Neural cell (in vitro differentiated cells): ENCODE measurements around the gene GPR42. TPM values are rescaled to one million over a fixed set of nuclear protein-coding genes. Genes with fewer than 3 reads are reported as not detected.
"Not testable (repeated sequence)": the region's sequence is repeated elsewhere in the genome, so short reads cannot be mapped to it uniquely, and the experiment has no call there.

Experiments
- H2AFZ ChIP-seq: fragments of 200-600, 300-800 bp; sonication (generic), shearing (Covaris generic); 2 replicates; pipeline ENCODE4 v1.6.0; 2014; ENCODE audit warnings: low read depth, mild to moderate bottlenecking, antibody characterized with exemption, low read length, moderate library complexity
- H3F3A ChIP-seq: fragments of 200-600 bp; shearing (Covaris generic); 2 replicates; pipeline ENCODE4 v1.6.1; 2016; ENCODE audit warnings: mild to moderate bottlenecking, moderate library complexity, mixed read lengths, antibody characterized with exemption, low read length; ENCODE audit not compliant: insufficient read depth, poor library complexity, severe bottlenecking
- H3K27ac ChIP-seq: fragments of 200-600, 300-800 bp; sonication (generic), shearing (Covaris generic); 2 replicates; pipeline ENCODE4 v1.5.1; 2014; ENCODE audit warnings: mild to moderate bottlenecking, low read length, moderate library complexity
- H3K27me3 ChIP-seq: fragments of 300-800, 200-600 bp; sonication (generic), shearing (Covaris generic); 2 replicates; pipeline ENCODE4 v1.6.0; 2014; ENCODE audit warnings: mild to moderate bottlenecking, low read depth, low read length, moderate library complexity; ENCODE audit not compliant: insufficient read depth
- H3K36me3 ChIP-seq: fragments of 300-800, 200-600 bp; sonication (generic), shearing (Covaris generic); 2 replicates; pipeline ENCODE4 v1.5.1; 2014; ENCODE audit warnings: mild to moderate bottlenecking, antibody characterized with exemption, low read length, moderate library complexity; ENCODE audit not compliant: insufficient read depth
- H3K4me2 ChIP-seq: fragments of 300-800, 200-600 bp; sonication (generic), shearing (Covaris generic); 2 replicates; pipeline ENCODE4 v1.6.0; 2014; ENCODE audit warnings: mild to moderate bottlenecking, low read length
- H3K4me3 ChIP-seq: fragments of 300-800, 200-600 bp; sonication (generic), shearing (Covaris generic); 2 replicates; pipeline ENCODE4 v1.5.1; 2014; ENCODE audit warnings: mild to moderate bottlenecking, low read length, moderate library complexity
- H3K79me2 ChIP-seq: fragments of 200-600 bp; shearing (Covaris generic); replicated peaks from 2 replicates; pipeline ENCODE4 v1.6.0; 2014; ENCODE audit warnings: mild to moderate bottlenecking, low read length, moderate library complexity; ENCODE audit not compliant: insufficient read depth
- H3K9ac ChIP-seq: fragments of 300-800, 200-600 bp; sonication (generic), shearing (Covaris generic); 2 replicates; pipeline ENCODE4 v1.6.1; 2016; ENCODE audit warnings: mild to moderate bottlenecking, low read length, mixed read lengths
- H3K9me2 ChIP-seq: fragments of 200-600 bp; shearing (Covaris generic); 2 replicates; pipeline ENCODE4 v1.6.1; 2016; ENCODE audit warnings: mild to moderate bottlenecking, low read length, mixed read lengths; ENCODE audit not compliant: insufficient read depth
- H3K9me3 ChIP-seq: fragments of 200-600, 300-800 bp; sonication (generic), shearing (Covaris generic); 2 replicates; pipeline ENCODE4 v1.6.1; 2016; ENCODE audit warnings: mild to moderate bottlenecking, mixed run types, low read length, moderate library complexity, mixed read lengths
- H4K20me1 ChIP-seq: fragments of 200-600 bp; shearing (Covaris generic); 2 replicates; pipeline ENCODE4 v1.6.1; 2016; ENCODE audit warnings: mild to moderate bottlenecking, mixed run types; ENCODE audit not compliant: insufficient read depth
- CTCF ChIP-seq: fragments of 450-650 bp; IDR thresholded peaks from 2 replicates; pipeline ENCODE4 v1.5.1; 2014; ENCODE audit warnings: antibody characterized with exemption, mild to moderate bottlenecking, moderate library complexity; ENCODE audit not compliant: poor library complexity, severe bottlenecking
- EP300 ChIP-seq: fragments of 450-650 bp; conservative IDR thresholded peaks from 2 replicates; pipeline ENCODE4 v1.6.1; 2014; ENCODE audit warnings: antibody characterized with exemption, mild to moderate bottlenecking, moderate library complexity; ENCODE audit not compliant: poor library complexity, severe bottlenecking
- EZH2 ChIP-seq: fragments of 200-600, 300-800 bp; shearing (Covaris generic), sonication (generic); IDR thresholded peaks from 2 replicates; pipeline ENCODE4 v1.6.1; 2014; ENCODE audit warnings: antibody characterized with exemption, low read length, borderline replicate concordance, mild to moderate bottlenecking; ENCODE audit not compliant: insufficient read depth, poor library complexity, severe bottlenecking
- MXI1 ChIP-seq: fragments of 450-650 bp; conservative IDR thresholded peaks from 2 replicates; pipeline ENCODE4 v1.6.1; 2014; ENCODE audit warnings: antibody characterized with exemption, mild to moderate bottlenecking; ENCODE audit not compliant: poor library complexity, severe bottlenecking
- POLR2AphosphoS5 ChIP-seq: IDR thresholded peaks from 2 replicates; pipeline ENCODE4 v1.6.1; 2012
- RAD21 ChIP-seq: fragments of 450-650 bp; conservative IDR thresholded peaks from 2 replicates; pipeline ENCODE4 v1.6.1; 2014; ENCODE audit warnings: antibody characterized with exemption, mild to moderate bottlenecking, moderate library complexity
- REST ChIP-seq: IDR thresholded peaks from 2 replicates; pipeline ENCODE4 v1.6.1; 2012; ENCODE audit warnings: borderline replicate concordance
- SMC3 ChIP-seq: fragments of 450-650 bp; conservative IDR thresholded peaks from 2 replicates; pipeline ENCODE4 v1.6.1; 2014; ENCODE audit warnings: antibody characterized with exemption, mild to moderate bottlenecking, moderate library complexity; ENCODE audit not compliant: poor library complexity
- TAF1 ChIP-seq: IDR thresholded peaks from 2 replicates; pipeline ENCODE4 v1.6.1; 2012; ENCODE audit warnings: low read depth
- polyA plus RNA-seq: library from polyadenylated mRNA; depleted of rRNA; stranded (reverse); fragments of >200 nt; gene quantifications from 2 replicates; pipeline ENCODE4 v1.2.3, GENCODE V29; 2014

Gene GPR42
- polyA plus RNA-seq, 1 donor from 2014 or later, result not detected

- H3F3A ChIP-seq, result no peaks in the 10 kb centered on the region
- H3K36me3 ChIP-seq, result no peaks in the 10 kb centered on the region
- no peak overlapping the region for H3K9ac ChIP-seq
- no peak overlapping the region for H2AFZ ChIP-seq
- TF ChIP-seq EZH2 (no peak), MXI1 (no peak), SMC3 (no peak), CTCF (no peak), REST (no peak), RAD21 (no peak), EP300 (no peak), POLR2AphosphoS5 (no peak)
- no peaks in the 10 kb centered on the region for H3K27me3 ChIP-seq
- no peaks in the 10 kb centered on the region for H4K20me1 ChIP-seq
- no peaks in the 10 kb centered on the region for H3K9me3 ChIP-seq
- no peak overlapping the region for H3K4me2 ChIP-seq
- H3K79me2 ChIP-seq, result no peaks in the 10 kb centered on the region
- no peaks in the 10 kb centered on the region for H3K9me2 ChIP-seq
- no peak overlapping the region for H3K27ac ChIP-seq
- no peak overlapping the region for H3K4me3 ChIP-seq
Measured at GRCh38 chr19:35373492-35373891, 2.6 kb downstream of the GPR42 start.

- H3F3A ChIP-seq, H3K79me2 ChIP-seq, H3K9me3 ChIP-seq, H3K36me3 ChIP-seq, H3K9me2 ChIP-seq, H3K27ac ChIP-seq, H2AFZ ChIP-seq, H3K4me2 ChIP-seq, H3K4me3 ChIP-seq, H4K20me1 ChIP-seq, H3K27me3 ChIP-seq, H3K9ac ChIP-seq: not testable (repeated sequence)
Measured at GRCh38 chr19:35374031-35374430, 3.2 kb downstream of the GPR42 start.

- no peaks in the 10 kb centered on the region for H3K79me2 ChIP-seq
- no peaks in the 10 kb centered on the region for H3K9me3 ChIP-seq
- no peak overlapping the region for H3K4me2 ChIP-seq
- no peak for TF ChIP-seq SMC3
- TF ChIP-seq EZH2, result no peak
- no peak for TF ChIP-seq POLR2AphosphoS5
- TF ChIP-seq EP300, result no peak
- TF ChIP-seq CTCF, result no peak
- TF ChIP-seq REST, result no peak
- TF ChIP-seq RAD21, result no peak
- no peak for TF ChIP-seq TAF1
- TF ChIP-seq MXI1, result no peak
- no peak overlapping the region for H3K4me3 ChIP-seq
- no peak overlapping the region for H3K27ac ChIP-seq
- no peaks in the 10 kb centered on the region for H3K9me2 ChIP-seq
- H3K9ac ChIP-seq, result no peak overlapping the region
- no peaks in the 10 kb centered on the region for H3F3A ChIP-seq
- H2AFZ ChIP-seq, result no peak overlapping the region
- H4K20me1 ChIP-seq, result no peaks in the 10 kb centered on the region
- H3K36me3 ChIP-seq, result no peaks in the 10 kb centered on the region
- H3K27me3 ChIP-seq, result no peaks in the 10 kb centered on the region
Measured at GRCh38 chr19:35375505-35376307, 4.8 kb downstream of the GPR42 start.
